Tongue (tissue), 2 donors: ENCODE measurements around the gene FNDC5. TPM values are rescaled to one million over a fixed set of nuclear protein-coding genes. Genes with fewer than 3 reads are reported as not detected.

Experiments
- DNase-seq: peaks from one replicate; pipeline ENCODE4 v3.0.0-alpha.2; 2015
- total RNA-seq: library from RNA; depleted of rRNA; stranded (reverse); fragments of >200 nt; gene quantifications from one replicate; pipeline ENCODE4 v1.2.3, GENCODE V29; 2014

FNDC5 gene
- total RNA-seq, 1 donor from 2014 or later: 125 TPM

- DNase-seq: no peak
These were observed 26.7 kb upstream of the FNDC5 start for GRCh38 chr1:32897082-32898049.

- DNase-seq: no peak
These were observed 25.7 kb upstream of the FNDC5 start for GRCh38 chr1:32896451-32896850.

- DNase-seq: no peak
These were observed 24.9 kb upstream of the FNDC5 start for GRCh38 chr1:32895325-32896215.

- DNase-seq: no peak
These were observed 24.0 kb upstream of the FNDC5 start for GRCh38 chr1:32894681-32895080.

- DNase-seq: peak; percentile 49
These were observed 23.4 kb upstream of the FNDC5 start for GRCh38 chr1:32894019-32894600.

GRCh38 chr1:32893198-32894018 is 22.7 kb upstream of the FNDC5 start:
- peak; percentile 68 for DNase-seq

- peak; percentile 71 for DNase-seq
These were observed 21.9 kb upstream of the FNDC5 start for GRCh38 chr1:32892368-32893197.

GRCh38 chr1:32891630-32892029 is 20.9 kb upstream of the FNDC5 start:
- DNase-seq: no peak

- no peak for DNase-seq
These were observed 20.5 kb upstream of the FNDC5 start for GRCh38 chr1:32891241-32891570.

- DNase-seq: no peak
These were observed 20.0 kb upstream of the FNDC5 start for GRCh38 chr1:32890516-32891240.

GRCh38 chr1:32889731-32890278 is 19.1 kb upstream of the FNDC5 start:
- no peak for DNase-seq

- no peak for DNase-seq
These were observed 18.1 kb upstream of the FNDC5 start for GRCh38 chr1:32888677-32889420.

GRCh38 chr1:32888134-32888533 is 17.4 kb upstream of the FNDC5 start:
- DNase-seq: no peak

- no peak for DNase-seq
These were observed 16.9 kb upstream of the FNDC5 start for GRCh38 chr1:32887623-32888022.

- DNase-seq: no peak
These were observed 16.2 kb upstream of the FNDC5 start for GRCh38 chr1:32886828-32887414.

- peak; percentile 82 for DNase-seq
These were observed 15.5 kb upstream of the FNDC5 start, which contains the start of gene HPCA for GRCh38 chr1:32886004-32886827. TSS of gene HPCA (plus strand) at chr1:32886491. CDS start at chr1:32888899, 2,408 bp downstream.

GRCh38 chr1:32885676-32886003 is 14.9 kb upstream of the FNDC5 start:
- no peak for DNase-seq

GRCh38 chr1:32884726-32885125 is 14.0 kb upstream of the FNDC5 start:
- DNase-seq: no peak
